Fibroblast of the conjunctiva (primary cell): Measurements from ENCODE around the gene SIRPB2.
A peak's percentile ranks its signal among the peaks of the same experiment; 100 is the strongest.

Source experiments
- DNase-seq: peaks from one replicate; pipeline ENCODE4 v3.0.0-alpha.2; 2010; ENCODE audit warnings: low read depth

Gene SIRPB2

GRCh38 chr20:1440024-1440423, 51.2 kb downstream of the SIRPB2 start:
- DNase-seq, result no peak

GRCh38 chr20:1438361-1438760, 52.9 kb downstream of the SIRPB2 start:
- DNase-seq, result no peak

- DNase-seq, result peak; percentile 83
Measured at GRCh38 chr20:1437235-1437904, 53.9 kb downstream of the SIRPB2 start.

GRCh38 chr20:1436263-1436662, 55.0 kb downstream of the SIRPB2 start:
- no peak for DNase-seq

- no peak for DNase-seq
Measured at GRCh38 chr20:1435337-1435699, 55.9 kb downstream of the SIRPB2 start.

GRCh38 chr20:1434571-1435336, 56.5 kb downstream of the SIRPB2 start:
- peak; percentile 49 for DNase-seq

GRCh38 chr20:1431158-1431557, 60.1 kb downstream of the SIRPB2 start:
- no peak for DNase-seq

- DNase-seq, result no peak
Measured at GRCh38 chr20:1430004-1430451, 61.2 kb downstream of the SIRPB2 start.

- DNase-seq, result no peak
Measured at GRCh38 chr20:1429143-1429728, 62.0 kb downstream of the SIRPB2 start.

- no peak for DNase-seq
Measured at GRCh38 chr20:1427457-1428054, 63.7 kb downstream of the SIRPB2 start.

- DNase-seq, result no peak
Measured at GRCh38 chr20:1426231-1426849, 64.9 kb downstream of the SIRPB2 start.
